Measurements from ENCODE around the gene EPHA4. TPM values are rescaled to one million over a fixed set of nuclear protein-coding genes. Genes with fewer than 3 reads are reported as not detected.

EPHA4 gene
- total RNA-seq, 3 donors from 2014 or later, result 21.4 to 36.8 (median 21.9) TPM

- peaks cover 15% of the 10 kb centered on the region for H3K4me1 ChIP-seq (ENCODE audit: low read depth)
- intact Hi-C loops (cut with DNase I, micrococcal nuclease), result loop anchor here (2.0 to 10.0 kb wide), 3 partner anchors 884 to 1827 kb away; no protein-coding TSS in a partner anchor
- TF ChIP-seq CTCF (IDR thresholded peaks at IDR 0.05), result no peak
Observed at GRCh38 chr2:221571551-221572218, 419 bp downstream of the EPHA4 start.

GRCh38 chr2:221571025-221571550 lies 1.0 kb downstream of the EPHA4 start:
- DNase-seq, result peak; percentile 22 to 59 (median 50)
- Histone ChIP-seq H3K4me3 (peak overlapping the region; percentile 48), H3K36me3 (ENCODE audit: low read depth) (no peaks in the 10 kb centered on the region), H3K9me3 (no peaks in the 10 kb centered on the region), H3K4me1 (ENCODE audit: low read depth) (peaks cover 15% of the 10 kb centered on the region)
- intact Hi-C loops (cut with DNase I, micrococcal nuclease), result loop anchor here in 1 of 2 donors (5.0 to 10.0 kb wide), 2 partner anchors 884 to 1826 kb away; no protein-coding TSS in a partner anchor
- TF ChIP-seq CTCF (IDR thresholded peaks at IDR 0.05), result no peak
- no peak for ATAC-seq

More at GRCh38 chr2:221571551-221572218, 419 bp downstream of the EPHA4 start:
- ATAC-seq (peak; percentile 11), DNase-seq (peak; percentile 32 to 65 (median 63))
- H3K4me3 ChIP-seq, result peak overlapping the region; percentile 48
- no peaks in the 10 kb centered on the region for H3K36me3 ChIP-seq (ENCODE audit: low read depth)
- H3K9me3 ChIP-seq, result no peaks in the 10 kb centered on the region

GRCh38 chr2:221570321-221570935 lies 1.7 kb downstream of the EPHA4 start:
- no peak overlapping the region for H3K4me3 ChIP-seq
- intact Hi-C loops (cut with DNase I, micrococcal nuclease), result loop anchor here in 1 of 2 donors (5.0 to 10.0 kb wide), 2 partner anchors 883 to 1826 kb away; no protein-coding TSS in a partner anchor
- ATAC-seq (no peak), DNase-seq (peak; percentile 32 to 50 (median 40))
- H3K4me1 ChIP-seq (ENCODE audit: low read depth), result peaks cover 15% of the 10 kb centered on the region
- no peaks in the 10 kb centered on the region for H3K9me3 ChIP-seq
- TF ChIP-seq CTCF (IDR thresholded peaks at IDR 0.05), result no peak
- H3K36me3 ChIP-seq (ENCODE audit: low read depth), result no peaks in the 10 kb centered on the region

GRCh38 chr2:221569871-221570270 lies 2.2 kb downstream of the EPHA4 start:
- peaks cover 15% of the 10 kb centered on the region for H3K4me1 ChIP-seq (ENCODE audit: low read depth)
- H3K36me3 ChIP-seq (ENCODE audit: low read depth), result no peaks in the 10 kb centered on the region
- ATAC-seq, result no peak
- TF ChIP-seq CTCF (IDR thresholded peaks at IDR 0.05), result no peak
- intact Hi-C loops (cut with DNase I, micrococcal nuclease), result loop anchor here in 1 of 2 donors (5.0 to 10.0 kb wide), 2 partner anchors 883 to 1825 kb away; no protein-coding TSS in a partner anchor
- no peak overlapping the region for H3K4me3 ChIP-seq
- H3K9me3 ChIP-seq, result no peaks in the 10 kb centered on the region
- DNase-seq, result no peak

GRCh38 chr2:221569425-221569845 lies 2.7 kb downstream of the EPHA4 start:
- intact Hi-C loops (cut with DNase I, micrococcal nuclease), result no loop called here
- Histone ChIP-seq H3K4me3 (no peak overlapping the region), H3K9me3 (no peaks in the 10 kb centered on the region), H3K4me1 (ENCODE audit: low read depth) (peaks cover 15% of the 10 kb centered on the region), H3K36me3 (ENCODE audit: low read depth) (no peaks in the 10 kb centered on the region)
- DNase-seq (no peak), ATAC-seq (no peak)
- TF ChIP-seq CTCF (IDR thresholded peaks at IDR 0.05), result no peak

Measured in mucosa of descending colon (tissue), 3 donors.